HL-60/S4 treated with phorbol 12-myristate 13-acetate at 8.2 ng/mL for 4 days and 3 days (cell line): ENCODE results near the gene VSIR.

ENCODE experiments used
- in situ Hi-C: fragments of 300-500 bp; cut with MboI; formaldehyde crosslinking; loops from 2 replicates; pipeline ENCODE4 v1.15.0; 2022; ENCODE audit warnings: low sequenced_read_pairs

Gene VSIR

GRCh38 chr10:71783917-71784678 lies 10.8 kb upstream of the VSIR start:
- in situ Hi-C loops: no loop called here

GRCh38 chr10:71782917-71783490 lies 9.7 kb upstream of the VSIR start:
- in situ Hi-C loops: no loop called here

GRCh38 chr10:71782221-71782916 lies 9.0 kb upstream of the VSIR start:
- in situ Hi-C loops: no loop called here

- in situ Hi-C loops: no loop called here
Observed at GRCh38 chr10:71780719-71781118, 7.4 kb upstream of the VSIR start.

- in situ Hi-C loops: no loop called here
Observed at GRCh38 chr10:71780156-71780555, 6.8 kb upstream of the VSIR start.

- in situ Hi-C loops: no loop called here
Observed at GRCh38 chr10:71779641-71780040, 6.3 kb upstream of the VSIR start.

GRCh38 chr10:71778071-71778825 lies 4.9 kb upstream of the VSIR start:
- in situ Hi-C loops: no loop called here

- in situ Hi-C loops: no loop called here
Observed at GRCh38 chr10:71777213-71777985, 4.1 kb upstream of the VSIR start.

GRCh38 chr10:71776481-71776925 lies 3.2 kb upstream of the VSIR start:
- in situ Hi-C loops: no loop called here

- in situ Hi-C loops: no loop called here
Observed at GRCh38 chr10:71774916-71775702, 1.8 kb upstream of the VSIR start.

GRCh38 chr10:71772832-71773220 lies 494 bp downstream of the VSIR start:
- in situ Hi-C loops: no loop called here

GRCh38 chr10:71771821-71772617 lies 1.3 kb downstream of the VSIR start:
- in situ Hi-C loops: no loop called here

- in situ Hi-C loops: no loop called here
Observed at GRCh38 chr10:71771204-71771603, 2.1 kb downstream of the VSIR start.

- in situ Hi-C loops: no loop called here
Observed at GRCh38 chr10:71770789-71771188, 2.5 kb downstream of the VSIR start.

- in situ Hi-C loops: no loop called here
Observed at GRCh38 chr10:71770255-71770654, 3.1 kb downstream of the VSIR start.

- in situ Hi-C loops: no loop called here
Observed at GRCh38 chr10:71769279-71769823, 4.0 kb downstream of the VSIR start.

- in situ Hi-C loops: no loop called here
Observed at GRCh38 chr10:71767420-71768035, 5.8 kb downstream of the VSIR start.

GRCh38 chr10:71766717-71767419 lies 6.5 kb downstream of the VSIR start:
- in situ Hi-C loops: no loop called here
